H1 (cell line): ENCODE data around the gene DNAJC11. TPM values are rescaled to one million over a fixed set of nuclear protein-coding genes. Genes with fewer than 3 reads are reported as not detected.

Source experiments
- GABPA ChIP-seq: IDR thresholded peaks from 2 replicates; pipeline ENCODE4 v1.6.1; 2011; ENCODE audit warnings: mild to moderate bottlenecking, low read length, moderate library complexity, borderline replicate concordance; ENCODE audit not compliant: insufficient read depth
- MAX ChIP-seq: IDR thresholded peaks from 2 replicates; pipeline ENCODE4 v1.6.1; 2012; ENCODE audit warnings: inconsistent platforms
- POLR2A ChIP-seq, 2 experiments: IDR thresholded peaks; 1 replicate in 1 of 2; 2 replicates in 1 of 2; pipeline ENCODE4 v1.6.1; 2011; ENCODE audit warnings: low read depth in 2 of 2, low read length in 2 of 2, mild to moderate bottlenecking in 2 of 2; ENCODE audit errors: control extremely low read depth in 1 of 2
- SUZ12 ChIP-seq: fragments of 200-600 bp; sonication (generic); IDR thresholded peaks from 2 replicates; pipeline ENCODE4 v1.6.1; 2012; ENCODE audit warnings: mild to moderate bottlenecking, inconsistent platforms, low read length, moderate library complexity, mixed read lengths
- polyA plus RNA-seq, 7 experiments: library from polyadenylated mRNA; depleted of rRNA in 3 of 7; stranded (reverse) in 5 of 7; unstranded in 2 of 7; fragments of >200 nt in 5 of 7; fragments of 200-250 nt in 2 of 7; gene quantifications; 1 replicate in 5 of 7; 2 replicates in 1 of 7; 4 replicates in 1 of 7; pipeline versions ENCODE4 v1.2.1 to v1.2.3, GENCODE V29; 2011 to 2013; ENCODE audit warnings: missing spikeins in 2 of 7, mixed read lengths in 2 of 7
- total RNA-seq: library from RNA; stranded (reverse); fragmentation: NEBNext Ultra II Directional; extraction: Animal tissue kit (Norgen Biotek cat#: 25700); gene quantifications from 2 replicates; pipeline ENCODE4 v1.2.1, GENCODE V29; 2021

Gene DNAJC11
- total and polyA plus RNA-seq, 2 of the 8 experiments (the other 6 are each of a cell fraction or from before 2014, with no cell fraction given): 43.9 to 90.9 TPM

DNA sequence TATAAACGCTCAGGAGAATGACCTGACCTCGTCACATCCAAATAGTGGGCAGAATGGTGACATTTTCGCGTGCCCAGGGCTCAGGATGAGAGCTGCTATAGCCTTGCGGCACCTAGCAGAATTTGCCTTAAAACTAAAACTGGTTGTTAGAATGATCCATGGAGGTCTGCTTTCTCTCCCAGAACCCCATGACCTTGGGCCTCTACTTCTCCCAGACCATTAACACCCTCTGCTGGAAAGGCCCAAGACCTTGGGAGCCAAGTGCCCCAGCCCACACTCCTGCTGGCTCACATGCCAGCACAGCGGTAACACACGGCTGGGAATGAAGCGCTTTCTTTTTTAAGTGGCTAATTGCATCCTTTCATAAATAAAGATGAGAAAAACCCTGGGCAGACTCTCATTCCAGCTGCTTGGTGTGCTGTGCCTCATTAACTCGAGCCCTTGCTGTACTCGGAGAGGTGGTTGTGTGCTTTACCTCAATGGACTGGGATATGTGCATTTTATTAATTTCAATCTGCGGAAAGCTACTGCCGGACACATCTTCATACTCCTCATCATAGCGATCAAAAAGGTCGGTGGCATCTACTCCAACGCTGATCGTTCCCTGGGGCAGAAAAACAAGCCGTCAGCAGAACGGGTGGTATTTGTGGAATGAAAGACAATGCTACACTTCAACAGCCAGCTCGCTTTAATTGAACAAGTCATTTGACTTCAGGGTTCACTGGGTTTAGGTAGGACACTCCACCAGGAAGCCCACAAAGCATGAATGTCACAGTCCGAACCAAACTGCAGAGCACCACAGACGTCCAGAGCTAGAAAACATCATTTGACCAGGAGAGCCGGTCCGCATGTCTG, 48.0 kb downstream of the DNAJC11 start (continued):
- TF ChIP-seq SUZ12 (no peak), GABPA (no peak), POLR2A (IDR thresholded peaks at IDR 0.05; ENCODE audit: control extremely low read depth in 1 of 2, low read depth in 2 of 2, low read length in 2 of 2) (no peak), MAX (no peak)
